H1 (cell line): ENCODE measurements around the gene ACTA2. TPM values are rescaled to one million over a fixed set of nuclear protein-coding genes. Genes with fewer than 3 reads are reported as not detected.

ENCODE experiments used
- CHD1 ChIP-seq: IDR thresholded peaks from 2 replicates; pipeline ENCODE4 v1.6.1; 2012; ENCODE audit warnings: low read depth, low read length, improper control_type of control experiment
- CHD7 ChIP-seq: fragments of 300-600 bp; sonication (generic); IDR thresholded peaks from 2 replicates; pipeline ENCODE4 v1.7.1; 2012; ENCODE audit warnings: low read length, moderate library complexity, mild to moderate bottlenecking, inconsistent platforms; ENCODE audit not compliant: insufficient replicate concordance
- CTCF ChIP-seq, 3 experiments: IDR thresholded peaks; 1 replicate in 2 of 3; 2 replicates in 1 of 3; pipeline versions ENCODE4 v1.5.1 to v1.6.1; 2011; ENCODE audit warnings: low read length in 3 of 3, mild to moderate bottlenecking in 3 of 3, inconsistent platforms in 2 of 3, low read depth in 1 of 3, moderate library complexity in 1 of 3; ENCODE audit not compliant: insufficient read depth in 1 of 3; ENCODE audit errors: control extremely low read depth in 1 of 3
- GTF2F1 ChIP-seq: IDR thresholded peaks from 2 replicates; pipeline ENCODE4 v1.6.1; 2012; ENCODE audit warnings: low read depth, low read length, improper control_type of control experiment, borderline replicate concordance
- JUND ChIP-seq: IDR thresholded peaks from 2 replicates; pipeline ENCODE4 v1.6.1; 2011; ENCODE audit warnings: mild to moderate bottlenecking, improper control_type of control experiment, low read length
- RBBP5 ChIP-seq: IDR thresholded peaks from 2 replicates; pipeline ENCODE4 v1.7.1; 2012; ENCODE audit warnings: low read depth, mild to moderate bottlenecking, inconsistent platforms, low read length, moderate library complexity, borderline replicate concordance
- TAF7 ChIP-seq: optimal IDR thresholded peaks from 2 replicates; pipeline ENCODE3; 2011; ENCODE audit warnings: low read depth, mild to moderate bottlenecking, inconsistent platforms, low read length, moderate library complexity, borderline replicate concordance
- polyA plus RNA-seq, 7 experiments: library from polyadenylated mRNA; depleted of rRNA in 3 of 7; stranded (reverse) in 5 of 7; unstranded in 2 of 7; fragments of >200 nt in 5 of 7; fragments of 200-250 nt in 2 of 7; gene quantifications; 1 replicate in 5 of 7; 2 replicates in 1 of 7; 4 replicates in 1 of 7; pipeline versions ENCODE4 v1.2.1 to v1.2.3, GENCODE V29; 2011 to 2013; ENCODE audit warnings: missing spikeins in 2 of 7, mixed read lengths in 2 of 7
- total RNA-seq: library from RNA; stranded (reverse); fragmentation: NEBNext Ultra II Directional; extraction: Animal tissue kit (Norgen Biotek cat#: 25700); gene quantifications from 2 replicates; pipeline ENCODE4 v1.2.1, GENCODE V29; 2021

The ACTA2 gene
- total and polyA plus RNA-seq, 2 of the 8 experiments (the other 6 are each of a cell fraction or from before 2014, with no cell fraction given): 3.5 to 8.9 TPM

GRCh38 chr10:88915781-88916180 lies 36.8 kb downstream of the ACTA2 start (continued):
- TF ChIP-seq CHD7 (no peak), JUND (no peak), CTCF (IDR thresholded peaks at IDR 0.05; ENCODE audit: control extremely low read depth in 1 of 3, insufficient read depth in 1 of 3, low read depth in 1 of 3, low read length in 3 of 3) (no peak), CHD1 (no peak), GTF2F1 (no peak), TAF7 (no peak), RBBP5 (no peak)
